Measurements from ENCODE around the gene UPB1. TPM values are rescaled to one million over a fixed set of nuclear protein-coding genes. Genes with fewer than 3 reads are reported as not detected.

UPB1 gene
- total and polyA plus RNA-seq, 7 donors: 0.07 to 0.82 (median 0.18) TPM

- intact Hi-C loops (cut with DNase I): loop anchor here (5.0 to 10.0 kb wide), 2 partner anchors 83 to 180 kb away; no protein-coding TSS in a partner anchor
- Histone ChIP-seq H3K27me3 (ENCODE audit: insufficient read depth in 3 of 3, low read length in 2 of 3) (no peaks in the 10 kb centered on the region), H3K4me3 (no peak overlapping the region), H3K4me1 (peaks cover 13% of the 10 kb centered on the region), H3K36me3 (ENCODE audit: insufficient read depth in 1 of 2, low read depth in 1 of 2) (no peaks in the 10 kb centered on the region), H3K27ac (no peak overlapping the region), H3K9me3 (no peaks in the 10 kb centered on the region)
- no peak for ATAC-seq
- WGBS, 3 donors: 93% methylated on average over 3 of the region's 3 CpGs
- TF ChIP-seq CTCF (IDR thresholded peaks at IDR 0.05): no peak
- DNase-seq: no peak
These were observed 10.0 kb downstream of the UPB1 start for GRCh38 chr22:24504956-24505736.

GRCh38 chr22:24506802-24507438 is 11.8 kb downstream of the UPB1 start:
- intact Hi-C loops (cut with DNase I): loop anchor here in 1 of 2 donors (10.0 kb wide), 1 partner anchor 182 kb away; no protein-coding TSS in a partner anchor
- peaks cover 19% of the 10 kb centered on the region for H3K4me1 ChIP-seq
- no peak for ATAC-seq
- TF ChIP-seq CTCF (IDR thresholded peaks at IDR 0.05): no peak
- no peaks in the 10 kb centered on the region for H3K36me3 ChIP-seq (ENCODE audit: insufficient read depth in 1 of 2, low read depth in 1 of 2)
- no peak overlapping the region for H3K27ac ChIP-seq
- no peaks in the 10 kb centered on the region for H3K27me3 ChIP-seq (ENCODE audit: insufficient read depth in 3 of 3, low read length in 2 of 3)
- no peak overlapping the region for H3K4me3 ChIP-seq
- no peaks in the 10 kb centered on the region for H3K9me3 ChIP-seq
- WGBS, 3 donors: 67 to 81% (median 68%) methylated on average over 6 of the region's 6 CpGs
- DNase-seq: no peak

- Histone ChIP-seq H3K27ac (no peak overlapping the region), H3K36me3 (ENCODE audit: insufficient read depth in 1 of 2, low read depth in 1 of 2) (no peaks in the 10 kb centered on the region), H3K9me3 (no peaks in the 10 kb centered on the region), H3K27me3 (ENCODE audit: insufficient read depth in 3 of 3, low read length in 2 of 3) (no peaks in the 10 kb centered on the region), H3K4me3 (no peak overlapping the region), H3K4me1 (peaks cover 24% of the 10 kb centered on the region)
- intact Hi-C loops (cut with DNase I): loop anchor here in 1 of 2 donors (10.0 kb wide), 1 partner anchor 183 kb away; no protein-coding TSS in a partner anchor
- DNase-seq (no peak), ATAC-seq (no peak)
- 81 to 84% (median 82%) methylated on average over 7 of the region's 7 CpGs for WGBS, 3 donors
- no peak for TF ChIP-seq CTCF (IDR thresholded peaks at IDR 0.05)
These were observed 12.6 kb downstream of the UPB1 start for GRCh38 chr22:24507716-24508115.

- Histone ChIP-seq H3K36me3 (ENCODE audit: insufficient read depth in 1 of 2, low read depth in 1 of 2) (no peaks in the 10 kb centered on the region), H3K27me3 (ENCODE audit: insufficient read depth in 3 of 3, low read length in 2 of 3) (no peaks in the 10 kb centered on the region), H3K27ac (peak overlapping the region; percentile 69), H3K9me3 (no peaks in the 10 kb centered on the region), H3K4me3 (peak overlapping the region; percentile 32), H3K4me1 (peaks cover 24% of the 10 kb centered on the region)
- peak; percentile 84 to 91 (median 88) for ATAC-seq
- intact Hi-C loops (cut with DNase I): no loop called here
- DNase-seq: peak in 1 of 2 donors; percentile 35
- WGBS, 3 donors: 15 to 31% (median 24%) methylated on average over 10 of the region's 10 CpGs
- no peak for TF ChIP-seq CTCF (IDR thresholded peaks at IDR 0.05)
These were observed 15.8 kb downstream of the UPB1 start for GRCh38 chr22:24510637-24511625.
